ENCODE results near the gene GRM8.

Gene GRM8

GRCh38 chr7:126804604-126805003, 448.1 kb downstream of the GRM8 start:
- DNase-seq = no peak

DNA sequence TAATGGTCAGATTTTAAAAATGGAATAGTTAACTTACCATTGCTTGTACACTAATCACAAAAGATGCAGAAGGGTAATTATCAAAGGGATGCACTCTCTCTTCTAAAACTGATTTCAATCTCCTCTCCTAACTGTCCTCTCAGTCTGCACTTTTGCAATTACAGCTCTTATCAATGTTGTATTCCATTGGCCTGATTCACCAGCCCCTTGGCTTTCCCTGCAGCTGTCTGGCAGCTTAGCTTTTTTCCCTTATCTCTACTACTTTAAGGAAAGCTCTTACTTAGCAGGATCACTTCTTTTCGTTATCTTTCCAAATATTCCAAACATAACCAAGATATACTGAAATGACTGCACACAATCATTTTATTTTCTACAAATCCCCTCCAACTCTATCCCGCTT, 448.8 kb downstream of the GRM8 start:
- no peak for DNase-seq

- peak; percentile 62 for DNase-seq
These were observed 449.6 kb downstream of the GRM8 start for GRCh38 chr7:126803060-126803665.

GRCh38 chr7:126801733-126802132, 451.0 kb downstream of the GRM8 start:
- DNase-seq = no peak

GRCh38 chr7:126799541-126799940, 453.2 kb downstream of the GRM8 start:
- no peak for DNase-seq

DNA sequence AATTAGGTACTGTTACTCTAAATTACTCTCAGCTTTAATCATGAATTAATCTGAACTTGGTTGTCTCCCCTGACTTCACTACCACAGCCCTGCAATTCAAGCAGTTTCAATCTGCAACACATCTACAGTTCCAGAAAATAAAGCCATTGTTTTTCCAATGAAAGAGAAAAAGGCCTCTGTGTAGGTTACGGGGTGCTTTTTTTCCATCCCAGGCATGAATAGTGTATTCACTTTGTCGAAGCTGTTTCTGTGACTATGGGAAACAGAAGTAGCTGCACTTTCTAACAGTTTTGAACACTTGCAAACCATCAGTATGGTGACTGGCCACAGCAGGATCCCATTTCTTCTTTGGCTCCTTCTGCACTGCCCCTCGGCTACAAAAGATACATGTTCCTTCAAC, 460.2 kb downstream of the GRM8 start:
- no peak for DNase-seq

GRCh38 chr7:126791306-126791705, 461.4 kb downstream of the GRM8 start:
- DNase-seq = no peak

GRCh38 chr7:126790763-126791162, 462.0 kb downstream of the GRM8 start:
- no peak for DNase-seq

- no peak for DNase-seq
These were observed 469.1 kb downstream of the GRM8 start for GRCh38 chr7:126783613-126784012.

- no peak for DNase-seq
These were observed 471.7 kb downstream of the GRM8 start for GRCh38 chr7:126780993-126781392.

DNA sequence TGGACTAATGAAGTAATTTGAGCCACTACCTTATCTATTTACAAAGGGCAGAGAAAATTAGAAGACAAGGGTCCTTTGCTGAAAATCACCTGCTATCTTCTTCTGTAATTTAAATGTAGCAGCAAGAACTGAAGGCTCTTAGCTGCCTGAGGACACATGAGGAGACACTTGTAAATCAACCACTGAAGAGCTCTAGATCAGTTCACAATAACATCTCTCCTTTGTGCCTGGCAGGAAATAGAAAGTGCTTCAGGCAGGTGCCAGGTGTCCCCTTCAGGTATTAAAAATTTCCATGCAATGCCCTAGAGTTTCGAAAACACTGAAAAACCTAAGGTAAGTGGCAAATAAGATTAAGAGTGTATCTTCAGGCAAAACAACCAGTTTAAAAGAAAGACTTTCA, 474.6 kb downstream of the GRM8 start:
- DNase-seq = no peak

DNA sequence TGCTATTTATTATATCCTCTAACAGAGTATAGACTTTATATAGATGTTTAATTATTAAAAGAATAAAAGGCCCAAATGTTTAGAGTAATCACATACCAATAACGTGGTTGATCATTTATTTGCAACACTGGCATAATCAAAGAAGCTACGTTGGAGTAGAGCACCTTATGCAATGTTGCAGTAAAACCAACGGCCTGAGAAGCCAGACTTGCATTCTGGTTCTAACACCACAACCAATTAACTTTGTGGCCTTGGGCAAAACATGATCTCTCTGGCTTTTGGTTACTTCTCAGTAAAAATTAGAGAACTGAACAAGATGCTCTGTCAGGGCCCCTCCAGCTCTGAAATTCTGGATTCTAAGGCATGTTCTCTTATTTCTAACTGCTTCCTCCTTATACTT, 476.2 kb downstream of the GRM8 start:
- DNase-seq = no peak

DNA sequence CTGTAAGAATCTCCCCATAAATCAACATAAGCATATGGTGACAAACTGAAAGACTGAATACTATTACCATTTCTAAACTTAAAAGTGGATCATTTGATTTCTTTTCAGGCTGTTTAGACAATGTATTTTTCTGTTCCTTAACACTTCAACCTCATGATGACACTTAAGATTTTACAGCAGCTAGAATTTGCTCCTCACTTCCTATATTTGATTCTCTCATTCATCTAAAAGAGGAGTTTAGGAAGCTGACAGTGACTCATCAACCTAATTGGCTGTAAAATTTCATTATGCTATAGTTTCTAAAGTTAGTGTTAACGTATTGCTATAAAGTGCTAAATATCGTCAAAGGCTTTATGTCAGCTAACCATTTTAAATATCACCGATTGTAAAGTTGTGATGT, 478.7 kb downstream of the GRM8 start:
- no peak for DNase-seq

DNA sequence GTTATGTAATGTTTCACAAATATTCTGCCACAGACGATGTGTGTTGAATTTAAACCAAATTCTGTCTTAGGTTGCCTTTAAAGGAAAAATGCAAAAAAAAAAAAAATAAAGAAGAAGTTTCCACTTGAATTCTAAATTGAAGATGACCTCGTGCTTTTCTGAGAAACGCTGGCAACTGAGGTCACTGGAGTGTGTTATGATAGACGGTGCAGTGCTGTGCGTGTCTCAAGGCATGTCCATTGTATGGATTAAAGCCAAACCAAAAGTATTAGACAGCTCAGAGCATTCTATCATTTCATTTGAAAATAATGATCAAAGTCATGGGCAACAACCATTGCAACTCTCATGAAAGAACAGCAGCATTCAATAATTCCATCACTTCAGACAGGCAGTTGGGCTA, 483.9 kb downstream of the GRM8 start:
- peak; percentile 17 for DNase-seq

- no peak for DNase-seq
These were observed 491.7 kb downstream of the GRM8 start for GRCh38 chr7:126760914-126761577.

DNA sequence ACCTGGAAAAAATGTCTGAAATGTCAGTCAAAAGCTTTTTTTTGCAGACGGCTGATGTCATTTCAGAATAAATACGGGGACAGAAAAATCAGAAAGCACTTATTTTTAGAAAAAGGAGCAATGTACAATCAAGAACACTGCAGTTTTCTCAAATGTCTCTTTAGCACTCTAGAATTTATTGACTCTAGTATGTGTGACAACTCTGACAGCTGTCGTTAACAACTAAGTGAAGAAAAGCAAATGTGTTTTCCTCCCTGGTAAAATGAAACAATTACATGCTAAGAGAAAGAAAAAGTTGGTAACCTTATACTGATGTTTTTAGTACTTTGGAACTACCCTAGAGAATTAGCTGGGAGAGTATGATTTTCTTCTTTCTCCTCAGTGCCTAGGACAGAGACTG, 497.4 kb downstream of the GRM8 start:
- DNase-seq = no peak

DNA sequence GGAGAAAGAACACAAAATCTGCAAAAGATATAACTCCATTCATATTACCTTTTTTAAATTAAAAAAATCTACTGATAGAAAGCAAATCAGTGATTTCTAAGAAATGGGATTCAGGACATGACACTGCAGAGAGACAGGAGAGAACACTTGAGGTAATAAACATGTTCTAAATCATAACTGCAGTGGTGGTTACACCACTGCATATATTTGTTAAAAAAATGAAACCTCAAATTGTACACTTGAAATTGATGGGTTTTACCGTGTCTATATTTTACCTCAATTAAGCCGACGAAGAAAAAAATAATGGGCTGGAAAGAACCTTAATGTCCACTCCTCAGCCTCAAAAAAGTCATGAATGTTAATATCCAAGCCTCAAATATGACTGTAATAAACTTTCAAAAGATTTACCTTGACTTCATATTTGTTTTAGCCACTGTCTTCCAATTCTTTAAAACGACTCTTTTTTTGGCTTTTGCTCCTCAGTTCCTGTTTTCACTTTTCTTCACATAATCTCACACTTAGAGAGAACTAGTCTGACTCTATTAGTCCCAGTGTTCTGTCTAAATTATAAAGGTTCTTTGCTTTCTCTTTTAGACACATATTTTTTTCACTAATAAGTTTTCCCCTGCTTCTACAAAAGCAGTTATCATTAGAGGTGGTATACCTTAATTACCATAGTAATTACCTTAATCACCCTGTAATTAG, 502.4 kb downstream of the GRM8 start:
- no peak for DNase-seq

- DNase-seq = no peak
These were observed 523.8 kb downstream of the GRM8 start for GRCh38 chr7:126728967-126729366.

DNA sequence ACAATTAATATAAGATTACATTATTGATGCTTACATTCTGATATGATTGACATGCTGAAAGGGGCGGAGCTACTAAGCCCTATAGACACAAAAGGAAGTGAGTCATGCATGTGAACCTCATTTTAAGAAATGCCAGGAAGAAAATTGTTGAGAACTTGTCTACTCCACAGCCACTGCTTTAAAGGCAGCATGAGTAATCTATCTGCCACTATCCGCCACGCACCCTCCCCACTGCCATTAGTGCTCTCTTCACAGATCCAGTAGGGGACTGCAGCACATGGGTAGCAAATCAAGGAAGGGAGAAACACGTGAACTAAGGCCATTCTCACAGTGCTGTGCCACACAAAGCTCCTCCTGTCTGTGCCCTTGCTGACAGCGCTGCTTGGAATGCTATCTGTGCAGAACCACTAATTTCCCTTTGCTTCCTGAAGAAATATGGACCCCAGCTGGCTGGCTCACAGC, 524.8 kb downstream of the GRM8 start:
- peak; percentile 4 for DNase-seq

- DNase-seq = no peak
These were observed 528.7 kb downstream of the GRM8 start for GRCh38 chr7:126723966-126724544.

DNA sequence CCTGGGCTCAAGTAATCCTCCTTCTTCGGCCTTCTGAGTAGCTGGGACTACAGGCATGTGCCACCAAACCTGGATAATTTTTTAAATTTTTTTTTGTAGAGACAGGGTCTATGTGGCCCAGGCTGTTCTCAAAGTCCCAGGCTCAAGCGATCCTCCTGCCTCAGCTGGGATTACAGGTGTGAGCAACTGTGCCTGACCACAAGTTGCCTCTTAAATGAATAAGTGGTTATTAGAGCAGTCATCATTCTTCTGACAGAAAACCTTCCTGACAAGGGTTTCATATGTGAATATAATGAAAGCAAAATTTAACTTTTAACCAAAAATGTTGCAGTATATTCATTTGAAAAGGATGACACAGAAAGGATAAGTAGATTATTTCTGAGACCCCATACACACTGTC, 532.5 kb downstream of the GRM8 start:
- DNase-seq = no peak

- DNase-seq = no peak
These were observed 534.3 kb downstream of the GRM8 start for GRCh38 chr7:126718419-126718818.

DNA sequence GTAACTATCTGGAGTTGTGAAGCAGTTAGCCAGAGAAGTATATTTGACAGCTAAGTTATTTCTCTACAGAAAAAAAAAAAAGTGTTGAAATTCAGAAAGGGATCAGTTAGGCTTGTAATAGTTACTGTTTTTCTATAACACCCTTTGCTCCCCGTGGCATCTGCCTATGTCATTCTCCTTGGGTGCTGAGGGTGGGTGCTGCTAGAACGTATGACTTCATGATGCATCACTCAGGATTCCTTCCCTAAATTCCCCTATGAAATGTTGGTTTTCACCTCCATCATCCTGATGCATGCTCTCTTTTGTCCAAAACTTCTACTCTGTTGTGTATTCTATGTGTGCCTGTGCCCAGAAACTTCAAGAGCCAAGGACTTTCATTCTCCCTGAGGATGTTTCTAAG, 536.4 kb downstream of the GRM8 start:
- no peak for DNase-seq

- no peak for DNase-seq
These were observed 537.7 kb downstream of the GRM8 start for GRCh38 chr7:126715076-126715475.

All from OCI-M1 (cell line).